Stimulated activated CD4-positive, alpha-beta T cell treated with anti-CD3 and anti-CD28 coated beads, Interleukin-4, amount 100 ng/mL, for 24 hours (primary cell): Measurements from ENCODE around the gene BBS9.
"Not testable (repeated sequence)": the region's sequence is repeated elsewhere in the genome, so short reads cannot be mapped to it uniquely, and the experiment has no call there.

ENCODE experiments used
- DNase-seq: peaks from one replicate; pipeline ENCODE4 v3.0.0-alpha.2; 2020

BBS9 gene

DNA sequence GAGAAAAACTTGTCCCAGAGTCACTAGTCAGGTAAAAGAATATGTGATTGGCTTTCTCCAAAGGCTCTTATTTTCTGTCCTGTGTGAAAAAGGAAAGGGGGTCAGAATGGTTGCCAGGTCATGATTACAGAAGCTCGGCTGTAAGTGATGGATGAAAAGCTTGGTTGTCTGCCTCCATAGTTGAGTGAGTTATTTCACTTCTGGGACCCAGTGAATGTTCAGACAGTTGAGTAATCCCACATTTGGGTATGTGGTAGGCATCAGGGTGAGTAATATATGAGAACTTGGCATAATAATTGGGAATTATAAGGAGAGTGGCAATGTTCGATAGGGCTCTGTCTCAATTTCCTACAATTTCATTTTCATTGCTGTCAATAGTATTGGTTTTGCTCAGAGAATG, 72.5 kb downstream of the BBS9 start:
- DNase-seq: no peak

DNA sequence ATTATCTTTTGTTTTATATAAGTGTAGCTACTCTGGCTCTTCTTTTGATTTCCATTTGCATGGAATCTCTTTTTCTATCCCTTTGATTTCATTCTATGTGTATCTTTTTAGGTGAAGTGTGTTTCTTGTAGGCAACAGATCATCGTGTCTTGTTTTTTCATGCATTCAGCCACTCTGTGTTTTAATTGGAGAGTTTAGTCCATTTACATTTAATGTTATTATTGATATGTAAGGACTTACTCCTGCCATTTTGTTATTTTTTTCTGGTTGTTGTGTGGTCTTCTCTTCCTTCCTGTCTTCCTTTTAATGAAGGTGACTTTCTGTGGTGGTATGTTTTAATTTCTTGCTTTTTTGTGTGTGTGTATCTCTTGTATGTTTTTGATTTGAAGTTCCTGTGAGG, 81.6 kb downstream of the BBS9 start:
- DNase-seq: no peak

DNA sequence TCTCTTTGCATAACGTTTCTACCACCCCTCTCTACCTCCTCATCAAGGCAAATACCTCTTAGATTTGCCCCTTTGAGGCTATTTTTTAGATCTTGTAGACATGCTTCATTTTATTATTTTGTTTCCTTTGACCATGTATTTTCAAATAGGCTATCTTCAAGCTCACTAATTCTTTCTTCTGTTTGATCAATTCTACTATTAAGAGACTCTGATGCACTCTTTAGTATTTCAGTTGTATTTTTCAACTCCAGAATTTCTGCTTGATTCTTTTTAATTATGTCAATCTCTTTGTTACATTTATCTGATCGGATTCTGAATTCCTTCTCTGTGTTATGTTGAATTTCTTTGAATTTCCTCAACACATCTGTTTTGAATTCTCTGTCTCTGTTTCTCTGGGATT, 82.8 kb downstream of the BBS9 start:
- DNase-seq: no peak

DNA sequence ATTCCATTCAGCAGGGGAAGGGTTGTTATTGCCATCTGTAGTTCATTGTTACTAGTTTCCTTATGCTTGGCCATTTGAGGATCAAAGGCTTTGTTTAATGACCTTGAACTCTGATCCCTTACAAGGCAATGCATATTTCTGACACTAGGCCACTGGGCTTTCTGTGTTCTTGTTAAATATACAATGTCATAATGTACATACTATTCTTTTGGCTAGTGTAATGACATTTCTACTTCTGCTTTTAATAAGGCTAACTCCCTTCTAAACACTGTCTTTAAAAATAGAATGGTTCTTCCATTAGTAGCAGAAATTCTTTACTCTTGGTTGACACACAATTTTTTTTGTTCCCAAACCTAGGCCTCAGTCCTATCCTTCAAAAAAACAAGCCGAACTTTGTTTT, 86.6 kb downstream of the BBS9 start:
- no peak for DNase-seq

DNA sequence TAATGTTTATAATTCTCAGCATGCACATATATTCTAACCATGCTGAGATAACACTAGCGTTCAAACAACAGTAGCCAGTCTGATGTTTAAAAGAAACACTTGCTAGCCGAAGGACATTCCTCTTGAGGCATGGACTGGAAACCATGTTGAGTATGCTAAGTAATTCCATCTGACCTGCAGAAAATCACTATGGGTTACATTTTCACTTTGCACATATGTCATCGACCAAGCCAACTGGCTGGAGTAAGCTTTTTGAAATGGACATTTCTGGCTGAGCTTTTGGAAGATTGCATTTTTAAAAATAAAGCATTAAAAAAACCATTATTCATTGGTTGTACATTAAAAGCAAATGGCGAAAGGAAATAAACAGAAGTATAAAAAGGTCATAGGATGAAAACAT, 88.2 kb downstream of the BBS9 start:
- DNase-seq: no peak

DNA sequence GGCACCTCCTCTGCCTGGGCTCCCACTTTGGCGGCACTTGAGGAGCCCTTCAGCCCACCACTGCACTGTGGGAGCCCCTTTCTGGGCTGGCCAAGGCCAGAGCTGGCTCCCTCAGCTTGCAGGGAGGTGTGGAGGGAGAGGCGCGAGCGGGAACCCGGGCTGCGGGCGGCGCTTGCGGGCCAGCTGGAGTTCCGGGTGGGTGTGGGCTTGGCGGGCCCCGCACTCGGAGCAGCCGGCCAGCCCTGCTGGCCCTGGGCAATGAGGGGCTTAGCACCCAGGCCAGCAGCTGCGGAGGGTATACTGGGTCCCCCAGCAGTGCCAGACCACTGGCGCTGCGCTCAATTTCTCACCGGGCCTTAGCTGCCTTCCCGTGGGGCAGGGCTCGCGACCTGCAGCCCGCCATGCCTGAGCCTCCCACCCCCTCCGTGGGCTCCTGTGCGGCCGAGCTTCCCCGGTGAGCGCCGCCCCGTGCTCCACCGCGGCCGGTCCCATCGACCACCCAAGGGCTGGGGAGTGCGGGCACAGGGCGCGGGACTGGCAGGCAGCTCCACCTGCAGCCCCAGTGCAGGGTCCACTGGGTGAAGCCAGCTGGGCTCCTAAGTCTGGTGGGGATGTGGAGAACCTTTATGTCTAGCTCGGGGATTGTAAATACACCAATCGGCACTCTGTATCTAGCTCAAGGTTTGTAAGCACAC, 89.6 kb downstream of the BBS9 start:
- DNase-seq: not testable (repeated sequence)

DNA sequence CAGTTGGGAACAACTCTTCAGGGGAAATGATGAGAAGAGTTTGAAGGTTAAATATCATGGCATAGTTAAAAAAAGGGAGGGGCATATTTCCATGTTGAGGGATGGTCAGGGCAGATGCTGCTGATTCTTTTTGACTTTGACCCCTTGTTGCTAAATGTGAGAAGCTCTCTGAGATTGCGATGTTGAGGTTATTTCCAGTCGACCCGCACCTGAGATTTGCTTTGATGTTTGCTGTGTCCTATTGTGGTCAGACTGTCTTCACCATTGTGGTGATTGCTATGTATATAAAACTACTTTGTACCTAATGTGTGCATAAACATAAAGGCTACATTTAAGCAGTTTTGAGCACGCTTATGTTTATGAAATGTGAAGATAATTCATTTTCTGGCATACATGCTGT, 90.9 kb downstream of the BBS9 start:
- DNase-seq: no peak

DNA sequence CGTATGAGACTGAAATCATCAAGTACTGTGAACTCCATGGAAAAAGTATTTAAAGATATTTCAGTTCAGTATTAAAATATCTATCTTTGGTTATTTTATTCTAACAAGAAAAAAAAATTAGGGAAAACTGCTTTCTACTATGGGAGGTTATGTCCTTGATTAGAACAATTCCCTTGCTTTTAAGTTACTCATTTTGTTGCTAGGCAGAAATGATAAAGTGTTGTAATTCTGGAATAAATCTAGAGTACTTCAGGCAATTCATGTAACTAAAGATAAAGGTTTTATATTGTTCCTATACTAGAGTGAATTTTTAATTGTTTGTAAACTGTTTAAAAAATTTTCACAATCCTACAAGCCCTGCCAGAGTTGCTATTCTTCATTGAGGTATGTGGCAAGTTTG, 92.0 kb downstream of the BBS9 start:
- no peak for DNase-seq

DNA sequence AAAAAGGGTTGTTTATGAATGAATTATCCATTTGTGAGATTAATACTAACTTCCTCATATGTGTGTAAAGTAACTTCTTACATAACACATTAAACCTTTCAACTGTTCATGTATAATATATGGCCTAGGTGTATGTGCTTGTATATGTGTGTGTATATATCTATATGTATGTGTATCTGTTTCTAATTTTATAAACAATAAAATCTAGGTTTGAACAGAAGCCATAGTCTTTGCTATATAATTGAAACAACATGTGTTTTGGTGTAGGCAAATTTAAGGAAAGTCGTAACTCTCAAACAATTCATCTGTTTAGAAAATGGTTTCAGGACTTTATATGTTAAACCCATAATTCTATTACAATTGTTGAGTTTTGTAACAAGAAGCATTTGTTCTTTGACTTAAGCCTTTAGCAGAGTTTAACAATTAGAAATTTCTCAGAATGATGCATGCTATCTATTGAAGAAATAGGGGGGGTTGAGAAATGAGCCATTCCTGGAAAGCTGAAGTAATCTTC, 103.3 kb downstream of the BBS9 start:
- DNase-seq: no peak

DNA sequence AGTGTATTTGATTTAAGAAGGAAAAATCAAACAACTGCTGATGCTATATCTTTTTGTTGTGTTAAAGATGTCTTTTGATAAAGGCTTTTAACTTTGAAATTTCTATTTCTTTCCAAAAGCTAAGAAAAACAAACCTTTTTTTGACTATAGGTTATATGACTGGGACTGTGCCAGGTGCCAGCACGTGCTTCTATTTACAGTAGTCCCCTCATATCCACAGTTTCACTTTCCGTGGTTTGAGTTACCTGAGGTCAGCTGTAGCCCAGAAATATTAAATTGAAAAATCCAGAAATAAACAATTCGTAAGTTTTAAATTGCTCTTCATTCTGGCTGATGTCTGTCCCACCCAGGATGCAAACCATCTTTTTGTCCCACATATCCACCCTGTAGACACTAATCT, 104.3 kb downstream of the BBS9 start:
- DNase-seq: no peak

DNA sequence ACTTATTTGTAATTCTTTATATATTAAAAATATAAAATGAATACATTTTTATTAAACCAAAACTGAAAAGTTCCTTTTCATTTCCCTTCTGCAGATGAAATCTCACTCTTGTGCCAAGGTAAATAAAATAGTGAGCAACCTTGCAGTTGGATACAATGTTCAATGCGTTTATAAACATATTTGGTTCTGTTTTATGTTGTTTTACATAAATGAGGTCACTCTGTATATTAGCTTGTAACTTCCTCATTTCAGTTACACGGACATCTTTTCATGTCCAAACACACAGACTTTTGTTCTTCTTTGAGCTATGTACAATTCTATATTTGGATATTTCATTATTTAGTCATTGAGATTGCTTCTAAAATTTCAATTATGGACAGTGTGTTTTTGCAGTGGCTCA, 107.7 kb downstream of the BBS9 start:
- DNase-seq: no peak

DNA sequence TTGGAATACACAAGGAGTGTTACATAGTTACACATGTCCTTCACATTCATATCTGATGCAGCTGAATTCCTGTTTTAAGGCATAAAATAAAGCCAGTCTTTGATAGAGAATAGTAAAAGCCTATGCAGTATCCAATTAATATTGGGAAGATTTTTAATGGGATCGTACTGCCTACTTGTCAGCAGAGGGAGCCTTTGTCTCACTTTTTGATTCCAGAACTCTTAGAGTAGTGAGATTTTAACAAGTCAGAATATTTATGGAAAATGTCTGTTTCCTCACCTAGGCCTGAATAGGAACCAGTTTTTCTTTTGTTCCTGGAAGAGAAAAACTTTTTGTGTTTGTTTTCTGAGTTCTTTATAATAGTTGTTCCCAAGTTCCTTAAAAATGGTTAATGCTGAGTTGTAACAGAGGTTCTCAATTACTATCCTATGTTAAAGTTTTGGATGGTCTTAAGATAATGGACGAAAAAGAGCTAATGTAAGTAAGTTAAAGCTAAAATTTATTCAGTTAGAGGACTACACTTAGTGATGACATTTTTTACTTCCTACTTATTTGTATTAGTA, 114.0 kb downstream of the BBS9 start:
- DNase-seq: no peak

DNA sequence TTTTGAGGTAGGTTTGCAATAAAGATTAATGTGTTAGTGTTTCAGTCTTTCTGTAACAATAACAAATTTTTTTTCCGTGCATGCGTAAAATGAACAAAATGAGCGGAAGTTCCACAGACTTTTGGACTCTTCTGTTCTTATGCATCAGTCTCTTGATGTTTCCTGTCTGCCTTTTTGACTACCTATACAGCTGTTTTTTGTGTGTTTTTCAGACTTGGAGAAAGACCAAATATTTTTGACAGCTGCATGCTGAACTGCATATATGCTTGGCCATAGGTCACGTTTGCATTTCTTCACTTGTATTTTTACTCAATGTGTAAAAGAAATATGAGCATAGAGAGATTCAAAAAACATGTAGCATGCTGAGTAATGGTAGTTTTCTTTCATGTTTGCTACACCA, 119.3 kb downstream of the BBS9 start:
- no peak for DNase-seq

DNA sequence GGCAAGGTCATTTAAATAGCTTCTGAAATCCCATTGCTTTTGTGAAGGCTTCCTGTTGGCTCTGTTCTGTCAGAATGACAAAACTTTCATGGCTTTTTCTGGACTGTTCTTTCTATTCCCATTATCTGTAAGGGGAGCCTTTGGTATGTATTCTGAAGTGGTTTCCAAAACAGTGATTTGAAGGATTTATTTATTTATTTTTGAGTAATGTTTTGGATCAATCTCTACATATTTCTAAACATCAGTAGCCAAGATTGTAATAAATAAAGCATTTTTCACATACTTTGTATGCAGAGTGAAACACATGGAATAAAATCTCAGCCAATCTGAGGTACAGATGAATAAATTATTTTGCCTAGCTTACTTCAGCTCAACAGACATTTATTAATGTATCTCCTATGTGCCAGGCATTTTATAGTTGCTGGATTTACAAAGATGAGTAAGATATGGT, 121.1 kb downstream of the BBS9 start:
- no peak for DNase-seq

DNA sequence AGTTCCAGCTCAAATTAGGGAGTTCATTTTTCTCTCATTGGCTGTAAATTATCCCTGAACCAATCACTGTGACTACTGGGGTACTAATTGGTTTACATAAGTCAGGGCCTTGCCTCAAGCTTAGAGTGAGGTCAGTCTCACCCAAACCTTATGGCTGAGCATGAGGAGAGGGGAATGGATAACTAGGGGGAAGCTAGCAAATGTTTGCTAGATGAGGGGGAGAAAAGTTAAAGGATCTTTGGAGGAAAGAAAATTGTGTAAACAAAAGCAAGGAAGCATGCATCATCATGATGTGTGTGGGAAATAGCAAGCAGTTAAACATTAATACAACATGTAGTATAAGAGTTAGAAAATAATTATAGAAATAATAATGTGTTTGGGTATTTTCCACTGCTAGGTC, 121.9 kb downstream of the BBS9 start:
- no peak for DNase-seq

DNA sequence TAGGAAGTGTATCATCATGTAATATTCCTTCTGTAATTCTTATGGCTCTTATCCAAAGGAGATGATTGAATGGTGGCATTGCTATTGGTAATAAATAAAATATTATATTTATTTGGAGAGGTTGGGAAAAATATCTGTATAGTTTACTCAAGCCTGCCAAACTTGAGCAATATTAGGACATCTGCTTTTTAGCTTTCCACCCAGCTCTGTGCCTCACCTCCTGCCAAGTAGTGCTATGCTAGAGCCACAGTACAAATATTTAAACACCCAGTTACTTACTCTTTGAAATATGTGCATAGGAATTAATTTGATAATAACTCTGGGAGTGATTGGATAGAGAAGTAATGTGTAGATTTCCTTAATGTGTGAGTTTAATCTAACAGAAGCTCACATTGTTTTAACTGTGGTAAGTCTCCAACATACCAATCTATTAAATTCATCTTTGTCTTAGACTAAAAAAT, 129.2 kb downstream of the BBS9 start:
- no peak for DNase-seq

DNA sequence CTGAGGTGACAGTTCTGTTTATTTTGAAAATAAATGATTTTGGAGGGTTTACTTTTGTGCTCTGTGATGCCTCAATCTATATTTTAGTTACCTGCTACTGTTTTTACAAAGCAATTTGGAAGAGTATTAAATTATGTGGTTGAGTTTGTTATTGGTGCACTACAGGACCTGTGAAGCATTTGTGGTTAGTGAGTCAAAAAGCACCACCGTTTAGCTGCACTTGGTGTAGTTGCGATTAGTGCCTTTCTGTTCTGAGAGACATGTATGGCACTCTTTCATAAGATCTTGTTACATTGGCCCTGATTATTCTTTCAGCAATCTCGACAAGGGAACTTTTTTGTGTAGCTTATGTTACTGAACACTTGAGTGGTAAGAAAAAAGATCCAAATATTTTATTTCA, 132.2 kb downstream of the BBS9 start:
- DNase-seq: no peak

DNA sequence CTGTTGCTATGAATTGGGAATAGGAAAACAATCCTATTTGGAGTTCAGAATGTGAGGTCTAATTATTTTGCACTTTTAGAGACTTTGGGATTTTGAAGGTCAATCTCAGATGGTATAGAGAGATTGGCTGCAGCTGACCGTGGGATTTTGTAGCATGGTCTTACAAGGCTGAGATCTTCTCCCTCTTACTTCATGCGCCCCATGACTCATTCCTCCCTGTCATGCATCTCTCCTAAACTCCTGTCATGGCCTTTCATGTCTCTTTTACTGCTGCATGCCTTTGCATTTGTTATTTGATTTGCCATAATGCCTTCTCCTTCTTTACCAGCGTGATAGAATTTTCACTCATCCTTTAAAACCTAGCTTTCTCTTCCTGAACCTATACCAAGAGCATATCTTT, 133.1 kb downstream of the BBS9 start:
- no peak for DNase-seq

DNA sequence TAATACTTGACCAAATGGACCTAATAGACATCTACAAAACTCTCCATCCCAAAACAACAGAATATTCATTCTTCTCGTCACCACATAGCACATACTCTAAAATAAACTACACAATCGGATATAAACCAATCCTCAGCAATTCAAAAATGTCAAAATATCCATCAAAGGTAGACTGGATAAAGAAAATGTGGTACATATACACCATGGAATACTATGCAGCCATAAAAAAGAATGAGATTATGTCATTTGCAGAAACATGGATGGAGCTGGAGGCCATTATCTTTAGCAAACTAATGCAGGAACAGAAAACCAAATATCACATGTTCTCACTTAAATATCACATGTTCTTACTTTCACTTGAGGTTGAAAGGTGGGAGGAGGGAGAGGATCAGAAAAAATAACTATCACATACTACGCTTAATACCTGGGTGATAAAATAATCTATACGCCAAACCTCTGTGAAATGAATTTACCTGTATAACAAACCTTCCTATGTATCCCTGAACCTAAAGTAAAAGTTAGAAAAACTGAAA, 142.5 kb downstream of the BBS9 start:
- not testable (repeated sequence) for DNase-seq

DNA sequence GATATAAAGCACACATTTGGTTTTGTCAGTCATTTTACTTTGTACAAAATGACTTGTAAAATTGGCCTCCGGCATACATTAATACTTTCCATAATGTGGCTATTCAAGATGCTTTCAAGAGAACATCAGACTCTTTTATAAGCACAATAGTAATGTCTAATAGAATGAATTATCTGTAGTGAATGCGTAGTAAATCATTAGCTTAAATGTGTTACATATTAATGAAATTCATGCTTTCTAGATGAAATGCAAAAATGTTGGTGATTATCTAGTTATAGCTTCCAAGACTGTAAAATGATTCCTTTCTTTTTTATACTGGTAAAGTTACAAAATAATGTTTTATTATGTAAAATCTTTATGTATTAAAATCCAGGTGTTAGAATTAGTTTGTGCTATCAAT, 144.0 kb downstream of the BBS9 start:
- DNase-seq: no peak

DNA sequence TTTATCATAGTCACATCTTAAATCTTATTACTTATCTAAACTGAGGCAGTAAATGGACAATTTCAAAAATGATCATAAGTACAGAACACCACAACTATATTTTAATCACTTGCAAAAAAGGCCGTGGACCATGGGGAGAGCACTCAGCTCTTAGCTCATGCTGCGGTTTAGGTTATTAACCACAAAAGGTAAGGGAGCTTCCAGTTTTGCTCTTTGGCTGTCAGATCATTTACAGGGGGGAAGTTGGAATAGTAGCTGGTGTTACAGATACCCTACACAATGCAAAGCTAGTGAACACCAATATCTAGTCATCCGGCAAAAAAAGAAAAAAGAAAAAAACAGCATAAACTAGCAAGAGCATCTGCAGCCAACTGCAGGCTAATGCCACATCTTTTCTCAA, 147.0 kb downstream of the BBS9 start:
- no peak for DNase-seq

DNA sequence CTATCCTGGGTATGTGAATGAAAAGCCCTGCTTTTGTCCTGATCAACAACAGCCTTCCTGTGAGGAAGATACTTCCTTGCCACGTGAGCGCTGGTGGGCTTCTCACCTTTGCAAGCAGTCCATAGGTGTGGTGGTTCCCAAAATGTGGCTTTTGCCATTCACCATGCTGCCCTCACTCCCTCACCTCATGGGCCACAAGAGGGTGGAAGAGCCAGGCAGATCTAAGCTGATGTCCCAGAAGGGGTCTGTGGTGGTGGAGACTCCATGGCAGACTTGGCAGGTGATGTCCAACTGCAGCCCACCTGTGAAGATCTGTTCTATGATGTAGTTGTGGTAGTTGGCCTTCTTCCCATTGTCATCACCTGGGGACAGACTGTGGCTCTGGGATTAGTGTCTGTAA, 147.4 kb downstream of the BBS9 start:
- DNase-seq: no peak

DNA sequence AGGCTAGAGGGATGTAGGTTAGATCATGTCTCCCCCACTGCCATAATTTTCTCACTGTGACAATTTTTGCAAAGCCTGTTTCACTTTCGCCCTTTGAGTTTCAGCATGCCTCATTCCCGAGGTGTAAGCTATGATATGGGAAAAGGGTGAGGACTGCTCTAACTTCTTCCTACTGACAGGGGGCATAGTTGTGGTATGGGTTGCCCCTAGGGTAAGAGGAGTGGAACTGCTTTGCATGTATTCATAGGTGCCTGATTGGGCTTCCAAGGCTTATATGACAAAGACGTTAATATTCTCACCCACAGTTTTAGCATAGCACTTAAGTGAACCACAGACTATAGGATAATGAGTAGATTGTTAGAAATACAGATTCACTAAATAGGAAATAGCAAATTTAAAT, 148.7 kb downstream of the BBS9 start:
- no peak for DNase-seq

DNA sequence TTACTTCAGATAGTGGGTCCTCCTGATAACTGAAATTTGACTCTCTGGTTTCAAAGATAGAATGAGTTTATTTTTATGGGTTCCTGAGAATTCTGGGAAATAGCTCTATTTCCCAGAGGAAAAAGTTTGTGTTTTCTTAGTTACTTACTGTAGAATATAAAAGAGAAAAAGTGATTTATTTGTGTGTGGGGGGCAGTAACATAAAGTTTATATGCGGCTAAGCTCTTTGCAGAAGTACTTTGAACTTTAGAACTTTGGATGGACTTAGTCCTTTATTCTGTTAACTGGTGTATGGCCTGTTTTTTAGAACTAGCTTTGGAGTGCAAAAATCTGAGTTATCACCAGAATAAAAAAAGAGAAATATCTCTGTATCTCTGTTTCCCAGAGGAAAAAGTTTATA, 157.1 kb downstream of the BBS9 start:
- no peak for DNase-seq

DNA sequence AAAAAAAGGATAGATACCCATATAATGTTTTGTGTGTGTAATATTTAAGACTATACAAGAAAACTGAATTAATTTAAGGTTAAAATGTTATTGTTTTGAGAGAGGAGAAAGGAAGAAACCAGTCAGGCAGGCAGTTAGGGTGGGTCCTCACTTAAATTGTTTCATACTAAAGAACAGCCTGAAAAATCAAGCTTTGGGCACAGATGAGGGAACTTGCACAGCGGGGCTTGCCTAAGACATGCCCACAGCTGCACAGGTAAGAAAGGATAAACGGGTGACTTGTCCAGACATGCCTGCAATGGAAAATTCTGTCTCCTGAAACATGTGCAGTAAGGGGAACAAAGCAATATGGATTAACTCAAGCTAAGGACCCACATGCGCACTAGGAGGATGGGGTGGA, 158.4 kb downstream of the BBS9 start:
- DNase-seq: no peak
